NCI-H82 treated with DMSO at 0.1 percent for 48 hours (cell line): ENCODE measurements around the gene PSMD11.
"Not testable (repeated sequence)": the region's sequence is repeated elsewhere in the genome, so short reads cannot be mapped to it uniquely, and the experiment has no call there.

ENCODE experiments used
- DNase-seq: peaks from one replicate; lab custom pipeline; 2025; ENCODE audit not compliant: unreplicated experiment; lab: John Stamatoyannopoulos, UW

Gene PSMD11

DNA sequence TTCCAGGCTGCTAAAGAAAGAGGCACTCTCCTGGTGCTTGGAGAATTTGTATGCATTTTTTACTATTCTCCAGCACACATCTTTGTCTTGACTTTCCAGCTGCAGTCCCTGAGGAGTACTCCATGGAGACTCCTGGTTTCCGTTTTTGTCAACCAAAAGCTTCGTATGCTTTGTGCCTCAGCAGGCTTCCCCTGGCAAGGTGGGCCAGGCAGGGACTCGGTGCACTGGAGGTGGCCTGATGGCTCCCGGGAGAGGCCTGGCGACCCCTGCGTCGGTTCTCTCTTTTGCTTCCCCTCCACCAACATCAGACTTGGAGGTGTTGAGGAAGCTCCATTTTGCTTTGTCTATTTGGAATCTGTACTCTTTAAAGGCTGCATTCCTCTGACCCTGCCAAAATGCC is 66.2 kb downstream of the PSMD11 start:
- no peak for DNase-seq

DNA sequence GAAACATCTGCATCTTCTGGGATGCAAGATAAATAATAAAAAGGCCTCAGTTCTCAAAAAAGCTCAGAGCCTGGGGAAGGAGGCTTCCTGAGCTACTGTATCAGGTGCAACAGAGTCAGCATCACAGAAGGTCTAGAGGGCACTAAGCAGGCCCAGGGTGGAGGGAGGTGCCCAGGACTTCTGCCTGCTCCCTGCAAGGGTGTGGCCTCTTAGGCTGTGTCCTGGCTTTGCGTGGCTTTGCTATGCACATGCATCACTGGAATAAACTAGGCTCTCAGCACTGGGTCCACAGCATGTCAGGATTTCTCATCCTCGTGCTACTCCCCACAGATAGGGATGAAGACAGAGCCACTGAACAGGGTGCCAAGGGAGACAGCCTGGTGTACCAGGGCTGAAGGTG is 68.0 kb downstream of the PSMD11 start:
- DNase-seq = no peak

DNA sequence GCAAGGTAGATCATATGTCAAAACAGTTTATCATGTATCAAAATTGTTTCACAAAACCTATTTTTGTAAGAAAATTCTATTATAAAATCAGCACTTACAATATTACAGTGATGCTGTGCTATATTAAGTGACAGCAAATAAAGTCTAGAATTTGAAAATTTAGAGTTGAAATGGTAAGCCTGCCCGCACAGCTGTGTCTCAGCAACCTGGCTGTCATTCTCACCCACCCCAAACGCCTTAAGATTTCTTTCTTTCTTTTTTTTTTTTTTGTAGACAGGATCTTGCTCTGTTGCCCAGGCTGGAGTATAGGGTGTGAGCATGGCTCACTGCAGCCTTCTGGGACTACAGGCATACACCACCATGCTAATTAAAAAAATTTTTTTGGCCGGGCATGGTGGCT is 69.3 kb downstream of the PSMD11 start:
- DNase-seq = no peak

- DNase-seq = no peak
These were observed 70.3 kb downstream of the PSMD11 start for GRCh38 chr17:32514606-32515005.

- peak; percentile 37 for DNase-seq
These were observed 71.5 kb downstream of the PSMD11 start for GRCh38 chr17:32515677-32516383.

- DNase-seq = peak; percentile 60
These were observed 72.1 kb downstream of the PSMD11 start for GRCh38 chr17:32516450-32516849.

DNA sequence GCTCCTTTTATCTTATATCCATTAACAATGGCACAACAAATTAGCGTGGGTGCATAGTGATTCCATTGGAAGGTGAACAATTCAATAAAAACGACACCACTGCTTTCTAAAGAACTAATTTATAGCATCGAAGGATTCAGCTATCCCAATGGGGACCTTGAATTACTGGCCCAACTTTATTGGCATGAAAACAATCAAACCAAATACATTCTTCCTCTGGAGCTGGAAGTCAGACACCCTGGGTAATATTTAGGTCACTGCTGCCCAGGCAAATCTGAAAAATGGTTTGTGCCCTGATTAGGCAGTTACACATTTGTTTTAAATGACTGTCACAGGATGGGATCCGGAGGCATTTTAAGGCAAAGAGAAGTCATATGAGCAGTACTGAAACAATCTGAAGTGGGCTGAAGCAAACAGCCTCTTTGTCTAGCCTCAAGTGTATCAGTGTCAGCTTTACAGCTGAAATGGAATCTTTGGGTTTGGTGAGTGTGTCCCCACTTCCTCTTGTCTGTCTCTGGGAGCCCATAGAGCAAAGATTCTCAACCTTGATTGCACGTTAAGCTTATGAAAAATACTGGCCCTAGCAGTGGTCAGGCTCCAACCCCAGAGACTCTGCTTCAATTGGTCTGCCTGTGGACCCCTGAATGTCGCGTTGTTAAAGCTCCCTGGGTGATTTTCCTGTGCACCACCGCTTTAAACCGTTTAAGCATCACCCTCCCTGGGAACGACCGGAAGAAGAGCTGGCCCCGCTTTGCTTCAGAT is 72.8 kb downstream of the PSMD11 start:
- no peak for DNase-seq

DNA sequence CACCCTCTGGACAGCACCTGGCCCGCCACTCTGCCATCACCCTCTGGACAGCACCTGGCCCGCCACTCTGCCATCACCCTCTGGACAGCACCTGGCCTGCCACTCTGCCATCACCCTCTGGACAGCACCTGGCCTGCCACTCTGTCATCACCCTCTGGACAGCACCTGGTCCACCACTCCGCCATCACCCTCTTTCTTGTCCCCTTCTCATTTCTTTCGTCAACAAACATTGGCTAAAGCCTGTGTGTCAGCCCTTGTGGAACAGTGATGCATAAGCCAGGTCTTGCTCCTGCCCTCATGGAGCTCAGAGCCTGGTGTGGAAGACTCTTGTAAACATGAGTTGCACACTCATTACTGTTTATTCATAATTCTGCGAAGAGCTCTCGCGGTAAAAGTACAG is 73.7 kb downstream of the PSMD11 start:
- DNase-seq = no peak

DNA sequence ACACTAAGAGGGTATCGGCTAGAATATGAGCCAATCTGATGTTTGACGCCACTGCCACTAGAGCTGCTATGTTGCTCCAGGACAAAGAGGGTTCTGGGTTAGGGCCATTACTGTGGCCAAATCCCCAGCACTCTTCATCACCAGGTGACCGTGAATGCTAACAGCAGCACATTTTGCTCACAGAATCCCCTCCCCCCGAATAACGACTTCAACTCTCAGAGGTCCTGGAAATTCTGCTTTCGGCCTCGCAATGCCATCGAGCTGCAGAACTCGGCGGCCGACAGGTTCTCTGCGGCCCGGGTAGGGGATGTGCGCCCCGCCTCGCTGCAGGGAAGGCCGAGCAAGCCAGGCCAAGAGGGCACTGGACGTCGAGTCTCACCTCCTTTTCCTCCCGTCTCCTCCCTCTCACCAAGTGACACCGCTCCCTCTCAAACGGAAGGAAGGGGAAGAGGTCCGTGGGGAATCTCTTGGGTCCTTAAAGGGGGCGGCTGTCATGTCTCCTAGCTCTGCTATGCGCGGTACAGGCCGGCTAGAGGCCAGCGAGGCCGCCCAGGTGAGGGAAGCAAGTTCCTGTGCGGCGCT is 74.4 kb downstream of the PSMD11 start:
- no peak for DNase-seq

- DNase-seq = peak; percentile 79
These were observed 75.2 kb downstream of the PSMD11 start for GRCh38 chr17:32519228-32520103.

GRCh38 chr17:32520104-32520701 is 75.9 kb downstream of the PSMD11 start:
- DNase-seq = no peak

GRCh38 chr17:32520737-32521404 is 76.6 kb downstream of the PSMD11 start:
- DNase-seq = peak; percentile 35

DNA sequence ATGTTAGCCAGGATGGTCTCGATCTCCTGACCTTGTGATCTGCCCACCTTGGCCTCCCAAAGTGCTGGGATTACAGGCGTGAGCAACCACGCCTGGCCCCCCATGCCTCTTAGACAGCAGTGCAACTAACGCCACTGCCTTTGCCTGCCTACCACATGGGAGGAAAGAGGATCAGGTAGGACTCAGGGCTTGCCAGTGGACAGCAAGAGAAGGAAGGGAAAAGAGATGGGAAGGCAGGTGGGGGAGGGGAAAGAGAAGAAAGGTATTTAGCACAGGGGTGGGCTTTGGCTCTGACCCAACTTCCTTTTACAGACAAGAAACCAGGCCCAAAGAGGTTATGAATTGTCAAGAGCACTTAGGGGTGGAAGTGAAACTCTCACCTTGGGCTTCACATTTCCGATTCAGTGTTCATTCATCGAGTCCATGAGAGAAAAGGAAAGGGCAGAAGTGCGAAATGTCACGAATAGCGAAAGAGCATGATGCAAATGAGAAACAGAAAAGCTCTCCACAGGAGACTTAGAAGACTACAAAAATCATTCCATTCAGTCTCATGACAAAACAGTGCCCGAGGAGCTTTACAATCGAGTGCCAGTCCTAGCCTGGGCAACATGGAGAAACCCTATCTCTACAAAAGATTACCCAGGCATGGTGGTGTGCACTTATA is 78.8 kb downstream of the PSMD11 start:
- DNase-seq = no peak

GRCh38 chr17:32523827-32524552 is 79.7 kb downstream of the PSMD11 start:
- no peak for DNase-seq

DNA sequence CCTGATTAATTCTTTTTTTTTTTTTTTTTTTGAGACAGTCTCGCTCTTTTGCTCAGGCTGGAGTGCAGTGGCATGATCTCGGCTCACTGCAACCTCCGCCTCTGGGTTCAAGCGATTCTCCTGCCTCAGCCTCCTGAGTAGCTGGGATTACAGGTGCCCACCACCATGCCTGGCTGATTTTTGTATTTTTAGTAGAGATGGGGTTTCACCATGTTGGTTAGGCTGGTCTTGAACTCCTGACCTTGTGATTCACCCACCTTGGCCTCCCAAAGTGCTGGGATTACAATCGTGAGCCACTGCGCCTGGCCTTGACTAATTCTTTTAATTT is 80.2 kb downstream of the PSMD11 start:
- not testable (repeated sequence) for DNase-seq

GRCh38 chr17:32525122-32525521 is 80.8 kb downstream of the PSMD11 start:
- peak; percentile 42 for DNase-seq

- DNase-seq = no peak
These were observed 82.8 kb downstream of the PSMD11 start for GRCh38 chr17:32527146-32527545.

GRCh38 chr17:32528825-32529224 is 84.5 kb downstream of the PSMD11 start:
- no peak for DNase-seq

- DNase-seq = no peak
These were observed 85.3 kb downstream of the PSMD11 start for GRCh38 chr17:32529604-32530003.
